Measurements from ENCODE around the gene HCN4.

The HCN4 gene

DNA sequence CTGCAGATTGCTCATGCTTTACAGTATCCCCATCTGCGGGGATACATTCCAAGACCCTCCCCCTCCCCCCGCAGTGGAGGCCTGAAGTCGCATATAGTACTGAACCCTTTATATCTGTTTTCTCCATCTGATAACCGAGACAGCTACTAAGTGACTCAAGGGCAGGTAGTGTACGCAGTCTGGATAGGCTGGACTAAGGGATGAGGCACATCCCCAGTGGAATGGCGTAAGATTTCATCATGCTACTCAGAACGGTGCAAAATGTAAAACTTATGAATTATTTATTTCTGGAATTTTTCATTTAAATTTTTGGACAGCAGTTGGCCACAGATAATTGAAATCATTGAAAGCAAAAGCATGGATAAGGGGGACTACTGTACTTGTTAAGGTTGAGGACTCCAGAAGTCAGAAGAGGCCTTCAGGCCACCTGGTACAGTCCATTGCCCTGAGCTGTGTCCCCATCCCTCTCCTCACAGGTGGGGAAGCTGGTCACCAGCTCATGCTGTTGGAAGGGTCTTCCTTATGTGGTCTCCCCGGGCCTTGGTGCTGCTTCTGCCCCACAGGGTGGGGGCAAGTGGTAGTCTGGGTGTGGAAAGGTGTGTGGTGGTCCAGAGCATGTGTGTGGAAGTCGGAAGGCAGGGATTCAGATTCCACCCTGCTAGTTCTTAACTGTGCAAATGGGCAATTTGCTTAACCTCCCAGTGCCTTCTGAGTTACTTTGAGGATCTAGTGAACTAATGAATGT lies 72.0 kb downstream of the HCN4 start:
- no peak for DNase-seq (ENCODE audit: low read depth in 3 of 3)

DNA sequence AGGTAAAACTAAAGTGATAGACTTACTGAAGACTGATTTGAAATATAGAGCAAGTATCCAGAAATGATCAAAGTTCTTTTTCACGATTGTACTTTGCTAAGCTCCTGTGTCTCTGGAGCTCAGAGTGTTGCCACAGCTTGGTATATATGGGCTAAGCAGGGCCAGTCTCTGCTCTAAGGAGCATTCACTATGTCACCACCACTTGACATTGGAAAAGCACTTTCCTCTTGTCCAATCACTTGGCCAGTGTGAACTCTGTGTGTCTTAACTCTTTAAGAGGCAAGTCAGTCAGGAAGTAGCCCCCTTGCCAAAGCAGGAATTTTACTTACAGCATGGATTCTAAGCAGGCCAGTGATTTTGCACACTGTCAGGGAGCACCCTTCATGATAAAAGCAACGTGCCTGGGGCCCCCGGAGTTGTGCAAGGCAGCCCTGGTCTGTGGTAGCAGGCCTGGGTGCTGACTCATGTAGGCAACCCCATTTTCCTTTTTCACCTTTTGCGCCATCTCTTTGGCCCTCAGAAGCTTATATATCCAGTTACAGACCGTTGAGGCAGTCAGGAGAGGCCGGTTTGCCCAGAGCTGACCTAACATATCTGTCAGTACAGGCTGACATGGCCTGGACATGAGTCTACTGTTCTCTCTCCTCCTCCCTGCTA lies 73.0 kb downstream of the HCN4 start:
- DNase-seq (ENCODE audit: low read depth in 3 of 3): no peak

DNA sequence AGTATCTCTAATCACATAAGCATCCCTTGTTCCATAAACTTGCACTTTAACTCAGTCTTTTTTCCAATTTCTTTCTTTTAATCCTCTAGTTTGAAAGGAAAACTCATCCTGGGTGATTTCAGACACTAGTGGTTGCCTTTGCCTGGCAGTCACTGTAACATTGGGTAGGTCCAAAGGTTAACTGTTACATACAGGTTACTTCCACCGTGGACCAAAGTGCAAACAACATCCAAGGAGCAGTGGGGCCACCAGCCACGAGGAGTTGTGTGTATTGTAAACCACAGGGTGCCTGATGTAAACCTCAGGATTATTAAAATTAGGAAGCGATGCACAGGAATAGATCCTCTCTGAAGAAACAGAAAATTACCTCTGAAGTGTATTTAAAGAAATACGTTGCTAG lies 75.0 kb downstream of the HCN4 start:
- DNase-seq (ENCODE audit: low read depth in 3 of 3): no peak

DNA sequence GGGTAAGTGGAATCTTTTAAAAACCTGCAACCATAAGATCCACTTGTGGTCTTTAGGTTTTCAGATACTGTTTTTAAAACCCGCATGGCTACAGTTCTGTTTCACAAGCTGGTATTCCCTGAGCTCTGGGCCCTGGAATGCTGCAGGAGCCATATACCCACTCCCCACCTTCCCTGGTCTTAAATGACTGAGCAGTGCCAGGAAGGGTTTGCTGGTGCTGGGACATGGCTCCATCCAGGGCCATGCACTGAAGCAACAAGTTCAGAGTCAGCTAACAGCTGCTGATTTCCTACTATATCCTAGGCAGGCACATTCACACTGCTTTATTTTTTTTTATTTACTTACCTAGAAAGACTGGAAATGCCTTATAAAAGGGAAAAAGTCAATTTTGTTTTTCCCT lies 77.3 kb downstream of the HCN4 start:
- no peak for DNase-seq (ENCODE audit: low read depth in 3 of 3)

DNA sequence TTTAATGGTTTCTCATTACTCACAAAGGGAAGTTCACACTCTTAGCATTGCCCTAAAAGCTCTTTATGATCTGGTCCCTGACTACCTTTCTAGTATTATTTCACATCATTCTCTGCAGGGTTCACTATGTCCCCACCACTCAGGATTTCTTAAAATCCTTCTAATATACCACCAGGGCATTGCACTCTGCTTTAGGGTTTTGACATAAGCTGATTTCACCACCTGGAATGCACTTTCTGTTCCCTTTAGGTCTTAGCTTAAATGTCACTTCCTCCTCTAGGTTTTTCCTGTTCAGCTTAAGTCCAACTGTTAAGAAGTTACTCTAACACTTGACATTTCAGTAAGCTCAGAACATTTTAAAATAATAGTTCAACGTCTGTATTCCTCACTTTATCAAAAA lies 81.7 kb downstream of the HCN4 start:
- no peak for DNase-seq (ENCODE audit: low read depth in 3 of 3)

DNA sequence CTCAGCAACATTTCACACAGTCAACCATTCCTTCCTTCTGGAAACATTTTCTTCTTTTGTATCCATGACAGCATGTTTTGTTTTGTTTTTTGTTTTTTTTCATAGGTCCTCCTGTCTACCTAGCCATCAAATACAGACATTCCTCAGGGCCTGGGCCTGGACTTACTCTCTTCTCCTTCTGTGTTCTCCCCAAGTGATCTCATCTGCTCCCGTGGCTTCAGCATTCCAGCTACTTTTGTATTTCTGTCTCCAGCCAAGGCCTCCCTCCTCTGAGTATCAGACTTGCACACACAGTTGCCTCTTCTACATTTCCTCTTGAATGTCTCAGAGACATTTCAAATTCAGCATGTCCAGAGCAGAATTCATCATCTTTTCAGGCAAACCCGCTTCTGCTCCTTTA lies 82.4 kb downstream of the HCN4 start:
- DNase-seq (ENCODE audit: low read depth in 3 of 3): no peak

DNA sequence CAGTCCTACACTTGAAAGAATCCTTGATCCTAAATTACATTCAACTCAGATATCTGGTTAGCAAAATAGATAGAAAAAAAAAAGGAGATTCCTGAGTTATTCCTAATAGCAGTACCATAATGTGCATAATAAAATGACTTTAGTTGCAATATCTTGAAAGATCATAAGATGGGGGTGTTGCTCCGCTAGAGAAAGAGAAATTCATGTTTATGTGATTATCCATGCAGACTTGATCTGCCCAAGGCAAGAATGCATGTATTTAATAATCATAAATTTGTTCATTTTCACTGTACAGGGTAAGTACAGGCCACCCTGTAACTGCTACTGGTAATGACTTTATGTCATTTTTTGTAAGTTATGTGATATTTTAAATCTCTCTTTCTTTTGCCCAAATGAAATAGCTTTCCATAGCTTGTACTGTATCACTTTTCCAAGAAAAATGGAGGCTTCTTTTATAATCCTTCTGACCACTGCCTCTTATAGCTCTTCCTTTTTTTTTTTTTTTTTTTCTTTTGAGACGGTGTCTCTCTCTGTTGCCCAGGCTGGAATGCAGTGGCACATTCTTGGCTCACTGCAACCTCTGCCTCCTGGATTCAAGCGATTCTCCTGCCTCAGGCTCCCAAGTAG lies 84.6 kb downstream of the HCN4 start:
- DNase-seq (ENCODE audit: low read depth in 3 of 3): no peak

DNA sequence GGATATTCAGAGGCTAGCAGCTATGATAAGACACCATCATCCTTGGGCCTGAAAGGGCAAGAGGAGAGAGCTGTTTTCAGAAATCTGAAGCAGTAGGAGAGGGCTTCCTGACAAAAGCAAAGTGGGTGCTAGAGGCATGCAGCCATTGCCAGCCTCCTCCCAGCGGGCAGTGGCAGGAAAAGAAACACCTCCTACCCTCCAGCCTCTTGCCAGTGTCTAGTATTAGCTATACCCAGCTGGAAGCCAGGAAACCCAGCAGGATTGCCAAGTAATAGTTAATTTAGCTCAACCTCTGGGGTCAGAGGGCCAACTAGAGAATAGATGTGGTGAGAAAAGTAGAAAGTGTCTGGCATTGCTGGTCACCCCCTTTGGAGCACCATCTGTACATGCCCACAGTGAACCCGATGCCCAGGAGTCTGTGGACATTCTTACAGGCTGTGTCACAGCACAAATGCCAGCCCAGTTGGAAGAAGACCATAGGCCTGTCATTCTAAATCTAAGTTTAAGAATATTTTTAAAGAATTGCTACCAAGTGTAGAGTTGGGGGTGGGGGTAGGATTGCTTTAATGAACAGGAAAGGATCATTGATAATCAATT lies 85.3 kb downstream of the HCN4 start:
- DNase-seq (ENCODE audit: low read depth in 3 of 3): no peak

DNA sequence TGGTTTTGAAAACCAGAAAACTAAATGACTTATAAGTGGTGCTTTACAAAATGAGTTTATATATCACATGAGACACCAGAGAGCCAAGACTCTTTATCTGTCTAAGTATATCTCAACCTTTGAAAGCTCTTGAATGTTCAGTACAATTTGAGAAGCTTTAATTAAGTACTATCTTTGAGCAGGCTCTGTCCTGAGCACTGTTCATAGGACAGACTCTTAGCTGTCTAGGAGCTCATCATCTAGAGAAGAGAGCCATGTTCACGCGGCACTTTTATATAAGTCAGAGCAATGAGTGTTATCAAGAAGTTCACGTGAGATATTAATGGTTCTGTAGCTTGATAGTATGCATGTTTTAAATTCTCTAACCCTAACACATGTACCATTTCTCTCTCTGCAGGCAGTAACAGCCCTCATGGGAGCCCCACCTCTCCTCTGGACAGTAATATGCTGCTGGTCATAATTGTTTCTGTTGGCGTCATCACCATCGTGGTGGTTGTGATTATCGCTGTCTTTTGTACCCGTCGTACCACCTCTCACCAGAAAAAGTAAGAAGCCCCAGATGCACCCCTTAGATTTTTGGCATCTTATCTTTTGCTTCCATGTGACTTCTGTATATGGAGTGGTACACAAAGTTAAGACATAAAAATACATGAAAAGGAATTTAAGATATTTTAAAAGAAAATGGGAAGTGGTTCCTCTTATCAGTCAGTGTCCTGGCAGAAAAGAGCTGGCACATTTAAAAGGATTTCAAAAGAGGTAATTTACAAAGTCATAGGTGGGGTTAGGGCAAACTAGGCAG lies 86.0 kb downstream of the HCN4 start:
- no peak for DNase-seq (ENCODE audit: low read depth in 3 of 3)

DNA sequence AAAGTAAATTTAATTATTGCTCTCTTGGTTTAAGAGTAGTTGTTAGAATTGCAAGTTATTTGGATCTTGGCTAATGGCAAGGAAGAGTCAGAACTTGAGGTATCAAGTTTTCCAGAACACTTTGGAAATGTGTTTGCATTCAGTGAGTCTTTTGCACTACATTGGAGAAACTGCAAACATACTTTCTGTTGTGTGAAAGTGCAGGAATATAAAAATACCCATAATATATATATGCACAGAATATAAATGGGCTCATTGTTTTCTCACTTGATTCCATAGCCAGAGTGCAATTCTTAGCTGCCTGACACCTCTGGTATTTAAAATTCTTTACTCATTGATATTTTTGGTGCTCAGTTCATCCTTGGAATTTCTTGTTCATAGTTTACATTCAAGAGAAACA lies 92.9 kb downstream of the HCN4 start:
- DNase-seq (ENCODE audit: low read depth in 3 of 3): no peak

DNA sequence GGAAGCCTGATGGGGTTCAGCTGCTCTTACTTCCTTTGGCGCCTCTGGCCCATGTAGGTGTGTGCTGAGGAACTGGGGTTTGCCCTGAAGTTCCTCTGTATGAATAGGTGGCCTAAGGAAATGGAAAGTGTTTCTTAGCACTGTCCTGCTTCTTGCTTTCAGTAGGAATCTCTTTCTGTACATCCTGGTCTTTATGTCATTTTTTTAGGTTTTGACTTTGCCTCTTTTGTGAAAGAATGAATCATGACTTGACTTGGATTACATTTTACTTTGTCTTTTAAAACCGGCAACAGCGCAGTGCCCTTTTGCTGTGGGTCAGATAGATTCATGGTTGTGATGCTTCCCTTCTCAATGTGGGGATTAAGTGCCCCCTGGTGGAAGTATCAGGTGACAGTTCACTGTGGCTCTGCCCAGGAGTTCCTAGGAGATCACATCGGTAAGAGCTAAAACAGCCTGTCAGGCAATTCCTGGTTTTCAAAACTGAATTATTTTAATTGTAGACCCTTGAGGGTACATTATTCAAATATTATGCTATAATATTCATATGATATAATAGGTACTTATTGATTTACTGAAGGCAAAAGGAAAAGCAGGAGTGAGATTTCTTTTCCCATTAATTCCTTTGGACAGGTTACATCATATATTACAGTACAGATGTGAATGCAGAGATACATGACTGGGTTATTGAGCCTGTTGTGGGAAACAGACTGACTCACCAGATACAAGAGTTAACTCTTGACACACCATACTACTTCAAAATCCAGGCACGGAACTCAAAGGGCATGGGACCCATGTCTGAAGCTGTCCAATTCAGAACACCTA lies 95.4 kb downstream of the HCN4 start:
- DNase-seq (ENCODE audit: low read depth in 3 of 3): peak; percentile 17 to 27 (median 20)

DNA sequence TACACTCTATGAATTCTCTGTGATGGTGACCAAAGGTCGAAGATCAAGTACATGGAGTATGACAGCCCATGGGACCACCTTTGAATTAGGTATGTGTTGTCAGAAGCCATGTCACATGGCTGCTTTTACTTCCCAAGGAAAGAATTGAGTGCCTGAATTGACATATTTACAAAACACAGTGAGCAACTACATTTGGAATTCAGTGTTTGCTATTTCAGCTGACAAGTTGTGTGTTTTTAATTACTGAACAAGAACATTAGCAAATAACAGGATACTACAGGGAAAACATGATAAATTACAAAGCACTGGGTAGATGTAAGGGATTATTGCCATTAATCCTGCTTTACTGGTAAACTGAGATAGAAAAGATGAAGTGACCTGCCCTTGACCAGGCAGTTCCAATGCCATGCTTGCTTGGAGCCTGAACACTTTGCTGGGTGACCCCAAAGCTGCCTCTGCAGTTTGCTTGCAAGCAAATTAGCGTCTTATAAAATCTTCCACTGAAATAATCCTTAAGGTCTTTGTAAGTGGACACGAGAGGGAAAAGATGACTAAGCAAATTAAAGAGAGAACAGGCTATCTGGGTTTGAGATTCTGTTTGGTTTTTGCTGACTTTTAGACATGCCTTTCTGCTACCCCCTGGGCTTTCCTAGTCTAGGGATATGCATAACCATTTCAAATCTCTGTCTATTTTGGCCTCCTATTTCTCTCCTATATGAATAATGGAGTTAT lies 98.2 kb downstream of the HCN4 start:
- no peak for DNase-seq (ENCODE audit: low read depth in 3 of 3)

All from stimulated activated CD4-positive, alpha-beta T cell treated with anti-CD3 and anti-CD28 coated beads, TNF-alpha, amount 100 ng/mL, for 24 hours (primary cell).